Dendritic cell treated with granulocyte-macrophage colony-stimulating factor and Interleukin-4, amounts not matched to agents 40 ng/mL and 50 ng/mL, for 4 days (primary cell): ENCODE data around the gene TOP3B.

Source experiments
- H3K27ac Mint-ChIP-seq: one replicate; pipeline ENCODE4 v1.8.0; 2022; ENCODE audit warnings: mild to moderate bottlenecking, mixed read lengths
- H3K27me3 Mint-ChIP-seq: one replicate; pipeline ENCODE4 v1.8.0; 2022; ENCODE audit warnings: mild to moderate bottlenecking, mixed read lengths
- H3K36me3 Mint-ChIP-seq: one replicate; pipeline ENCODE4 v1.8.0; 2022; ENCODE audit warnings: low read depth, mixed read lengths
- H3K4me1 Mint-ChIP-seq: one replicate; pipeline ENCODE4 v1.8.0; 2022; ENCODE audit warnings: low read depth, mixed read lengths
- H3K4me3 Mint-ChIP-seq: one replicate; pipeline ENCODE4 v1.8.0; 2022; ENCODE audit warnings: mild to moderate bottlenecking, moderate library complexity, mixed read lengths
- H3K9me3 Mint-ChIP-seq: one replicate; pipeline ENCODE4 v1.8.0; 2022; ENCODE audit warnings: mixed read lengths
- intact Hi-C: fragments of 100-400 bp; cut with micrococcal nuclease; formaldehyde crosslinking; loops from one replicate; pipeline ENCODE4 v1.15.0; 2022

The TOP3B gene

DNA sequence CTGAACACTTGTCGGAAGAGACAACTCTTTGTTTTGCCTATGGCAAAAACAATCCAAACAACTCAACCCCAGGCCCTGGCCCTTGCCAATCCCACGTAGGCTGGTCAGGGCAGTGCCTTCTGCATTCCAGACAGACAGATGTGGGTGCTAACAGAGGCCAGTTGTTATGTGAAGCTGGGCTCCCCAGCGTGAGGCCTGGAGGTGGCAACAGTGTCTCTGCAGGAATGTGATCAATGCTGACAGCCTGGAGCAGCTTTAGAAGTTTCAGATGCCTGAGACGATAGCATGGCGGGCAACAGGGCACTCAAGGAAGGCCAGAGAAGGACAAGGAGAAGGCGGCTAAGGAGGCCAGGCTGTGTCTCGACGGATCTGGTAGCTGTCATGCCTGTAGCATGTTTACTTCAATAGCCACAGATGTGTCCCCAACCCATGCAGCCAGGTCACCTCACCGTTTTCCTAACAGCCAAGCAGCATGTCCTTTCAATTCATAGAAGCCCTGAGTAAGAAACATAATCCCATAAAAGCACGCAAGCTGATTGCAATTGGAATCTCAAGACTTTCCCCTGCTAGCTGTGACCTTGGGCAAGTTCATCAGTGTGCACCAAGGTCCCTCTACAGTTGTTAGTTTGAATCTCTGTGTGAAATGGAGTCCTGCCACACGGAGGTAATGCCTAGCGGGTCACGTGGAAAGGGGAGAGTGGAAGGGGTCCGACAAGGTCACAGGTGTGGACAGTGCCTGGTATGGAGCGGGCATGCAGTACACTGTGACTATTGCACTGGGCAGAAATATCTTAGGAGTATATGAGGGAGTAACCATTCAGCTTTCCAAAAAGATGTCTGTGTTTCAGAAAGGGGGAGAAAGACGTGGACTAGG is 15.7 kb downstream of the TOP3B start:
- no peak overlapping the region for H3K4me3 Mint-ChIP-seq
- H3K27ac Mint-ChIP-seq, result no peak overlapping the region
- intact Hi-C loops, result no loop called here
- no peaks in the 10 kb centered on the region for H3K4me1 Mint-ChIP-seq
- H3K27me3 Mint-ChIP-seq, result no peaks in the 10 kb centered on the region
- no peaks in the 10 kb centered on the region for H3K9me3 Mint-ChIP-seq
- peaks cover 96% of the 10 kb centered on the region for H3K36me3 Mint-ChIP-seq

GRCh38 chr22:21965762-21966288 is 16.8 kb downstream of the TOP3B start:
- H3K36me3 Mint-ChIP-seq, result peaks cover 96% of the 10 kb centered on the region

DNA sequence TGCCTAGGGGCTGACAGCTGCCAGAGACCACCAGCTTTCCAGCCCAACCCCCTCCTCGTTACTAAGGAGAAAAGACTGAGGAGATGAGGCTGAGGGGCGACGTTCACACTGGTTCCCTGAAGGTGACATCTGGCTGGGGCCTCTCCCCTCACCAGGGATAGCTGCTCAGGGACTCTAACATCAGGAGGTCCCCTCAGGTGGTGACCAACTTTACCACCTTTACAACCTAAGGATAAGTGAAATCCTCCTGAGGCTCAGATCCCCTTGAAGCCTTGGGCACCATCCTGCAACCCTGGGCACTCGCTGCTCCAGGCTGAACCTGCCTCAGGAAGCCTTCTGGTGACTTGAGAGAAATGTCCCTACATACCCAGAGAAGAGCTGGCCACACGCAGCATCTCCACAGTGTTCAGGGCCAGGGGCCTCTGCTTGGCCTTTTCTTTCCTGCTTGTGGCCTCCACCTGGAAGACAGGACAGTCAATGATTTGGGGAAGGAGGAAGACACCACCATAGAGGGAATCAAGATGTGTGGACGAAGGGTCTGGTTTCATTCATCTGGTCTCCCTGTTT is 17.6 kb downstream of the TOP3B start:
- H3K9me3 Mint-ChIP-seq, result no peaks in the 10 kb centered on the region
- peaks cover 96% of the 10 kb centered on the region for H3K36me3 Mint-ChIP-seq
- no peaks in the 10 kb centered on the region for H3K27me3 Mint-ChIP-seq
- peaks cover 2% of the 10 kb centered on the region for H3K4me1 Mint-ChIP-seq
- H3K27ac Mint-ChIP-seq, result no peak overlapping the region
- no peak overlapping the region for H3K4me3 Mint-ChIP-seq
- intact Hi-C loops, result no loop called here

More at GRCh38 chr22:21965762-21966288, 16.8 kb downstream of the TOP3B start:
- Mint-ChIP-seq H3K9me3 (no peaks in the 10 kb centered on the region), H3K27ac (no peak overlapping the region), H3K4me3 (no peak overlapping the region), H3K27me3 (no peaks in the 10 kb centered on the region), H3K4me1 (no peaks in the 10 kb centered on the region)
- intact Hi-C loops, result no loop called here

DNA sequence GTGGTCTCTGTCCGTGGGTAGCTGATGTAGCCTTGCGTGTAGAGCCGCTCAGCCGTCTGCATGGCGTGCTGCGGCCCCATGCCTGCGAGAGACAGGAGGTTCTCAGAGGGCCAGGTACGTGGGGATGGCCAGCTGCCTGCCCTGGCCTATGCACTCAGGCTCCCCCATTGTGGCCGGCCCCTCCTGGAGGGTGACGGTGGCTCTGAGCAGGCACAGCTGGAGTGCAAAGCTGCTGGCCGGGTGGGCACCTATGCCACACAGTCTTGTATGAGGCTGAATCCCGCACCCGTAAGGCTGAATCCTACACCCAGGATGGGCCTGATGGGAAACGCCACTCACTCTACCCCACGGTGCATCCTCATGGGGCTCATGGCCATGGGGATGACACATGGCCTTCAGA is 18.4 kb downstream of the TOP3B start:
- Mint-ChIP-seq H3K27ac (no peak overlapping the region), H3K36me3 (peaks cover 100% of the 10 kb centered on the region), H3K4me1 (peaks cover 10% of the 10 kb centered on the region), H3K4me3 (no peak overlapping the region), H3K27me3 (no peaks in the 10 kb centered on the region), H3K9me3 (no peaks in the 10 kb centered on the region)
- intact Hi-C loops, result no loop called here

- intact Hi-C loops, result no loop called here
- H3K4me1 Mint-ChIP-seq, result peaks cover 11% of the 10 kb centered on the region
- no peak overlapping the region for H3K27ac Mint-ChIP-seq
- H3K36me3 Mint-ChIP-seq, result peaks cover 100% of the 10 kb centered on the region
- H3K27me3 Mint-ChIP-seq, result no peaks in the 10 kb centered on the region
- H3K9me3 Mint-ChIP-seq, result no peaks in the 10 kb centered on the region
- no peak overlapping the region for H3K4me3 Mint-ChIP-seq
Observed at GRCh38 chr22:21963790-21964211, 18.8 kb downstream of the TOP3B start.

- Mint-ChIP-seq H3K36me3 (peaks cover 100% of the 10 kb centered on the region), H3K4me3 (no peak overlapping the region), H3K4me1 (peaks cover 11% of the 10 kb centered on the region), H3K27me3 (no peaks in the 10 kb centered on the region), H3K27ac (no peak overlapping the region), H3K9me3 (no peaks in the 10 kb centered on the region)
- intact Hi-C loops, result no loop called here
Observed at GRCh38 chr22:21963286-21963685, 19.3 kb downstream of the TOP3B start.

- no peak overlapping the region for H3K27ac Mint-ChIP-seq
- H3K36me3 Mint-ChIP-seq, result peaks cover 100% of the 10 kb centered on the region
- intact Hi-C loops, result no loop called here
- H3K9me3 Mint-ChIP-seq, result no peaks in the 10 kb centered on the region
- peaks cover 11% of the 10 kb centered on the region for H3K4me1 Mint-ChIP-seq
- no peak overlapping the region for H3K4me3 Mint-ChIP-seq
- H3K27me3 Mint-ChIP-seq, result no peaks in the 10 kb centered on the region
Observed at GRCh38 chr22:21962655-21962949, 20.0 kb downstream of the TOP3B start.

DNA sequence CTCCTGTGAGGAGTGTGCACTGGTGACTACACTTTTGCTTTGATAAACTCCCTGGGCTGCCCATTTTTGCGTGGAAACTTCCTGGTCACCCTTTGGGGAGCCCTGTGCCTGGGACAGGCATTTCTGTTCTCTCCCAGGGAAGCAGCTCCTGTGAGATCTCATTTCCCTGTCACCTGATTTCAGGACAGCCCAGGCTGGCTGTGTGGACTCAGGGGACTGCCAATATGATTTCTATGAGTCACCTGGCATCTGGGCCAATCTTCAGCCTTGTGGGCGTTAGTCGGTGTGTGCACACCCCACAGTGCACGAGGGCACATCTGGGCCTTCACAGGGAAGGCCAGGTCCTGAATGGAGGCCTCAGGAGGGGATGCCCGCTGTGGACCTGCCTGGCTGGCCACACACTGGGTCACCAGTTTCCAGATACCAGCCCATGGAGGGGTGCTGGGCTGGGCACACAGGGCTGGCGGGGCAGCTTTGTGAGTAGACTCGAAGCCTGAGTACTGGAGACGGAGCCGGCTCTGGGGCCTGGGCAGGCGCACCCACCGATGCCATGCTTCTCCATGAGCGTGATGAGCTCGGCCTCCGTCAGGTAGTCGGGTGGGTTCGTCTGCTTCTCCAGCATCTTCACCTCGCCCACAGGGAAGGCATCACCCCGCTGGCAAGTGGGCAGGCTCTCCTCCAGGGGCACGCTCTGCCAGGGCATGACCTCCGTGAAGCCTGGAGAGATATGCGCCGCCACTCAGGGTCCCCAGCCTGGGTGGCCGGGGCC is 20.5 kb downstream of the TOP3B start:
- Mint-ChIP-seq H3K9me3 (no peaks in the 10 kb centered on the region), H3K27ac (no peak overlapping the region), H3K4me3 (no peak overlapping the region), H3K27me3 (no peaks in the 10 kb centered on the region), H3K36me3 (peaks cover 95% of the 10 kb centered on the region), H3K4me1 (peaks cover 11% of the 10 kb centered on the region)
- intact Hi-C loops, result no loop called here

DNA sequence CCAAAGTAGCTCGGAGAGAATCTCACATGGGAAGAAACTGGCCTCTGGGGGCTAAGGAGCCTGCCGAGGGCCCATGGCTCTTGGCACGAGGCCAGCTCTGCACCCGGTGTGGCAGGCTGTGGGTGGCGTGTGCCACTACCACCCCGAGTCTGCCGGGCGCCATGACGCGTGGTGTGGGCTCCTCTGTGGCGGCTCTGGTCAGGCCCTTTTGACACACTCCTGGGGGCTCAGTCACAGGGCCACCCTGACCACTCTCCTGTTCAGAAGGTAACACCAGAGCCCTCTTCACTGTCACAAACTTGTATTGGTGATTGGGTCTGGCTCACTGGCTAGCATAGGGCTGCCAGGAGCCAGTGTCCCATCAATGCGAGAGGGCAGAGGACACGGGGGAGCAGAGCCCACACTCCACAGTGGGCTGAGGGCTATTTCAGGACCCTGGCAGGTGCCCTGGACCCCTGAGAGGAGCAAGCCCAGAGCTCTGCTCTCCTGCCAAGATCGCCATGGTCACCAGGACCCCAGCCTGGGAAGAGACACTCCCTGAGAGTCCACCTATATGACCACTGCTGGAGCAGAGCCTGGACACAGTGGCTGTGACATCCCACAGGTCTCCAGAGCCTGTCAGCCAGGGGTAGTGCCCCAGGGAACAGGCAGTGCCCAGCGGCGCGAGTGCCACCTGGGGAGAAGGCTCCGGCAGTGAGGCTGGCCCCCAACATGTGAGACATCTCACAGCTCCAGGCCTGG is 21.3 kb downstream of the TOP3B start:
- H3K27ac Mint-ChIP-seq, result no peak overlapping the region
- H3K9me3 Mint-ChIP-seq, result no peaks in the 10 kb centered on the region
- H3K27me3 Mint-ChIP-seq, result no peaks in the 10 kb centered on the region
- H3K4me1 Mint-ChIP-seq, result peaks cover 11% of the 10 kb centered on the region
- intact Hi-C loops, result no loop called here
- H3K36me3 Mint-ChIP-seq, result peaks cover 87% of the 10 kb centered on the region
- H3K4me3 Mint-ChIP-seq, result no peak overlapping the region

DNA sequence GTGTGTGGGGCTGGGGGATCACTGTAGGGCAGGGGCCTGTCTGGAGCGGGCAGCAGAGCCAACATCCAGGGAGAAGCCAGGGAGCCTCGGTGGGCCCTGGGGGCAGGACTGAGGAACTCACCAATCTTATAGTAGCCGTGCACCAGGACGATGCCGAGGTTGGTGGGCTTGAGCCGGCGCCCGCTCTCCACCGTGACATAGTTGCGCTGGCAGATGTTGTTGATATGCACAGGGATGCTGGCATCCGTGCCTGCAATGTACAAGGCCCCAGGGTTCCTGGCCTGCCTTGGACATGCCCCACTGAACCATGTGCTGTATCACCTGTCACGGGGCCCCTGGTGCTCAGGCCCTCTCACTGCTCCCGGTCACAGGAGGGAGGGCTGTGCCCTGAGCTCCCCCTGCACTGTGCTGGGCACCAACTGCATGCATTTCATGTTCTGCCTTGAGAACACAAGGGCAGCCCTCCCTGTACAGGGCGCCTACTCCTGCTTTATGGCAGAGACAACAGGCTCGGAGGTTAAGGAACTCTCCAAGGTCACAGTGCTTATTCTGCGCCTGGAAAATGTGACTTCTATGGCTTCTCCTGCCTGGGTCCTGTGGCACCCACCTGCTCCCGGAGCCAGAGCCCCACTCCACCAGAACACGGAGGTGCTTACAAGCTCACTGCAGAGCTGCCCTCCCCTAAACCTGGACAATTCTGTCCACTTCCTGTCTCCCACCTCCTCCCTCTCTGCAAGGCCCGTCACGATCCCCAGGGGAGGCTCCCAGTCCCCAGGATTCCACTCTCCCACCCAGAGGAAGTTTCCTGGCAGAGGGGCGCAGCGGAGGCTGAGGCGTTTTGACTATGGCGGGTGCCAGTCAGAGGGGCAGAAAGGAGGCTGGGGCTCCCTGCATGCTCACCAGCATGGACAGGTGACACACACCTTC is 22.1 kb downstream of the TOP3B start:
- intact Hi-C loops, result no loop called here
- H3K4me3 Mint-ChIP-seq, result no peak overlapping the region
- no peaks in the 10 kb centered on the region for H3K27me3 Mint-ChIP-seq
- peaks cover 79% of the 10 kb centered on the region for H3K36me3 Mint-ChIP-seq
- H3K27ac Mint-ChIP-seq, result no peak overlapping the region
- H3K9me3 Mint-ChIP-seq, result no peaks in the 10 kb centered on the region
- H3K4me1 Mint-ChIP-seq, result peaks cover 11% of the 10 kb centered on the region

DNA sequence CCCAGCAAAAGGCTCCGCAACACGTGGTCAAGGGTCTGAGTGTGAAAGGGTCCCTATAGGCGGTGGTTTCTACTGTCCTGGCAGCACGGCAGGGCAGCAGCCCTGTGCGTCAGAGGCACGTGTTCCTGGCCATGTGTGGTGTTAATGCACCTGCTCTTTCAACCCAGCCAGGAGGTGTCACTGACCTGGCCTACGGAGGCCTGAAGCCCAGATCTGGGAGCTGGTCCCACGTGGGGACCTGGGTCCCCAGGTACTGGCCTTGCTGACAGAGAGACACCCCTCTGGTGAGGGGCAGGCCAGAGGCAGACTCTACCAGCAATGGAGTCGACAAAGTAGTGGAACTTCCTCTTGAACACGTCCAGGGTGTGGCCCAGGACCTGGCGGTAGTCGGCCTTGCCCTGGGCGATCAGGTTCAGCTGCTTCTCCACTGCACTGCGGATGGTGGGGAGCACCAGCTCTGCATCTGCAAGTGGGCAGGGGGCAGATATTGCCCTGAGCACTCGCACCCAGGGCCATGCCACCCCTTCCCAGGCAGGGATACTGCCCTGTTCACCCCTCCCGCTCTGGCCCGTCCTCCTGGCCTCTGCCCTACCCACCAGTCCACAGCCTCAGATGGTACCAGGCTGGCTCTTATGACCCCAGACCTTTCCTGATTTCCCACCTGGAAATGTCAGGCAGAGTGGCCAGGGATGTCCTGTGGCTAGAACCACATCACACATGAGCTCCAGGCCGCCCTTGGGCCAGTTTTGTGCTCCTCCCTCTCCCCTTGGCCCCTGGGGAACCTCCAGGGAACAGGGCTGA is 23.1 kb downstream of the TOP3B start:
- peak overlapping the region; percentile 18 for H3K27ac Mint-ChIP-seq
- H3K4me3 Mint-ChIP-seq, result no peak overlapping the region
- intact Hi-C loops, result no loop called here
- no peaks in the 10 kb centered on the region for H3K9me3 Mint-ChIP-seq
- no peaks in the 10 kb centered on the region for H3K27me3 Mint-ChIP-seq
- H3K36me3 Mint-ChIP-seq, result peaks cover 69% of the 10 kb centered on the region
- H3K4me1 Mint-ChIP-seq, result peaks cover 11% of the 10 kb centered on the region
